ENCODE results near the gene NOTO. TPM values are rescaled to one million over a fixed set of nuclear protein-coding genes. Genes with fewer than 3 reads are reported as not detected.
A peak's percentile ranks its signal among the peaks of the same experiment; 100 is the strongest.

NOTO gene
- polyA plus RNA-seq, 4 donors, result not detected

GRCh38 chr2:73233932-73234832, 31.8 kb downstream of the NOTO start, which contains the start of gene CCT7:
Gene CCT7, plus strand, starts transcription at chr2:73234308. Its CDS starts 71 bp downstream, at chr2:73234379.
- Histone ChIP-seq H3K27me3 (ENCODE audit: control insufficient read depth in 3 of 3, insufficient read depth in 3 of 3, low read length in 3 of 3) (no peaks in the 10 kb centered on the region), H3K4me3 (ENCODE audit: low read depth in 1 of 3, low read length in 3 of 3) (peak within 1 kb of the TSS; percentile 64 to 96 (median 83)), H3K9me3 (ENCODE audit: control insufficient read depth in 2 of 2, insufficient read depth in 1 of 2, low read depth in 1 of 2, low read length in 1 of 2) (no peaks in the 10 kb centered on the region), H3K27ac (ENCODE audit: low read depth in 1 of 3, low read length in 2 of 3) (peak within 1 kb of the TSS; percentile 88 to 96 (median 95)), H3K4me1 (ENCODE audit: control insufficient read depth in 3 of 3, insufficient read depth in 2 of 3, low read depth in 1 of 3, low read length in 2 of 3) (peaks cover 3 to 6% (median 6%) of the 10 kb centered on the region in 3 donors), H3K36me3 (ENCODE audit: control insufficient read depth in 3 of 3, insufficient read depth in 2 of 3, low read depth in 1 of 3, low read length in 3 of 3) (peaks cover 1 to 14% (median 2%) of the 10 kb centered on the region in 3 donors)
- WGBS, 3 donors, result 0% methylated on average over 67 to 69 of the region's 69 CpGs
- peak; percentile 93 to 95 for DNase-seq
- FAIRE-seq, result no peak

GRCh38 chr2:73235315-73236028, 33.1 kb downstream of the NOTO start:
- Histone ChIP-seq H3K27ac (ENCODE audit: low read depth in 1 of 3, low read length in 2 of 3) (no peak overlapping the region), H3K4me1 (ENCODE audit: control insufficient read depth in 3 of 3, insufficient read depth in 2 of 3, low read depth in 1 of 3, low read length in 2 of 3) (peaks cover 3 to 6% (median 6%) of the 10 kb centered on the region in 3 donors), H3K4me3 (ENCODE audit: low read depth in 1 of 3, low read length in 3 of 3) (peak overlapping the region; percentile 64 to 96 (median 83)), H3K9me3 (ENCODE audit: control insufficient read depth in 2 of 2, insufficient read depth in 1 of 2, low read depth in 1 of 2, low read length in 1 of 2) (no peaks in the 10 kb centered on the region), H3K27me3 (ENCODE audit: control insufficient read depth in 3 of 3, insufficient read depth in 3 of 3, low read length in 3 of 3) (no peaks in the 10 kb centered on the region), H3K36me3 (ENCODE audit: control insufficient read depth in 3 of 3, insufficient read depth in 2 of 3, low read depth in 1 of 3, low read length in 3 of 3) (peaks cover 6 to 12% (median 11%) of the 10 kb centered on the region in 3 donors)
- FAIRE-seq (no peak), DNase-seq (no peak)
- WGBS, 3 donors, result 49 to 59% (median 56%) methylated on average over 11 of the region's 11 CpGs

- Histone ChIP-seq H3K9me3 (ENCODE audit: control insufficient read depth in 2 of 2, insufficient read depth in 1 of 2, low read depth in 1 of 2, low read length in 1 of 2) (no peaks in the 10 kb centered on the region), H3K4me1 (ENCODE audit: control insufficient read depth in 3 of 3, insufficient read depth in 2 of 3, low read depth in 1 of 3, low read length in 2 of 3) (peaks cover 3 to 6% (median 6%) of the 10 kb centered on the region in 3 donors)
- 41 to 64% (median 56%) methylated on average over 1 of the region's 1 CpG for WGBS, 3 donors
Measured at GRCh38 chr2:73237168-73237567, 34.8 kb downstream of the NOTO start.

GRCh38 chr2:73238149-73238548, 35.8 kb downstream of the NOTO start:
- no peak overlapping the region for H3K27ac ChIP-seq (ENCODE audit: low read depth in 1 of 3, low read length in 2 of 3)
- H3K4me1 ChIP-seq (ENCODE audit: control insufficient read depth in 3 of 3, insufficient read depth in 2 of 3, low read depth in 1 of 3, low read length in 2 of 3), result peaks cover 2 to 3% (median 2%) of the 10 kb centered on the region in 3 donors
- no peaks in the 10 kb centered on the region for H3K9me3 ChIP-seq (ENCODE audit: control insufficient read depth in 2 of 2, insufficient read depth in 1 of 2, low read depth in 1 of 2, low read length in 1 of 2)
- FAIRE-seq (no peak), DNase-seq (no peak)
- H3K27me3 ChIP-seq (ENCODE audit: control insufficient read depth in 3 of 3, insufficient read depth in 3 of 3, low read length in 3 of 3), result no peaks in the 10 kb centered on the region
- peaks cover 8 to 18% (median 13%) of the 10 kb centered on the region in 3 donors for H3K36me3 ChIP-seq (ENCODE audit: control insufficient read depth in 3 of 3, insufficient read depth in 2 of 3, low read depth in 1 of 3, low read length in 3 of 3)
- 79 to 87% (median 82%) methylated on average over 3 of the region's 3 CpGs for WGBS, 3 donors
- H3K4me3 ChIP-seq (ENCODE audit: low read depth in 1 of 3, low read length in 3 of 3), result no peak overlapping the region

More at GRCh38 chr2:73237168-73237567, 34.8 kb downstream of the NOTO start:
- Histone ChIP-seq H3K27me3 (ENCODE audit: control insufficient read depth in 3 of 3, insufficient read depth in 3 of 3, low read length in 3 of 3) (no peaks in the 10 kb centered on the region), H3K4me3 (ENCODE audit: low read depth in 1 of 3, low read length in 3 of 3) (no peak overlapping the region), H3K27ac (ENCODE audit: low read depth in 1 of 3, low read length in 2 of 3) (no peak overlapping the region), H3K36me3 (ENCODE audit: control insufficient read depth in 3 of 3, insufficient read depth in 2 of 3, low read depth in 1 of 3, low read length in 3 of 3) (peaks cover 8 to 15% (median 11%) of the 10 kb centered on the region in 3 donors)
- no peak for DNase-seq
- FAIRE-seq, result no peak

- no peak for DNase-seq
- no peak for FAIRE-seq
- WGBS, 3 donors, result 87 to 91% (median 88%) methylated on average over 1 of the region's 1 CpG
- no peak overlapping the region for H3K27ac ChIP-seq (ENCODE audit: low read depth in 1 of 3, low read length in 2 of 3)
- H3K4me1 ChIP-seq (ENCODE audit: control insufficient read depth in 3 of 3, insufficient read depth in 2 of 3, low read depth in 1 of 3, low read length in 2 of 3), result peaks cover 2 to 3% (median 2%) of the 10 kb centered on the region in 3 donors
- no peaks in the 10 kb centered on the region for H3K9me3 ChIP-seq (ENCODE audit: control insufficient read depth in 2 of 2, insufficient read depth in 1 of 2, low read depth in 1 of 2, low read length in 1 of 2)
- peaks cover 8 to 20% (median 15%) of the 10 kb centered on the region in 3 donors for H3K36me3 ChIP-seq (ENCODE audit: control insufficient read depth in 3 of 3, insufficient read depth in 2 of 3, low read depth in 1 of 3, low read length in 3 of 3)
- no peaks in the 10 kb centered on the region for H3K27me3 ChIP-seq (ENCODE audit: control insufficient read depth in 3 of 3, insufficient read depth in 3 of 3, low read length in 3 of 3)
- H3K4me3 ChIP-seq (ENCODE audit: low read depth in 1 of 3, low read length in 3 of 3), result no peak overlapping the region
Measured at GRCh38 chr2:73238976-73239375, 36.6 kb downstream of the NOTO start.

- Histone ChIP-seq H3K4me1 (ENCODE audit: control insufficient read depth in 3 of 3, insufficient read depth in 2 of 3, low read depth in 1 of 3, low read length in 2 of 3) (peaks cover 2 to 3% (median 2%) of the 10 kb centered on the region in 3 donors), H3K27ac (ENCODE audit: low read depth in 1 of 3, low read length in 2 of 3) (no peak overlapping the region), H3K27me3 (ENCODE audit: control insufficient read depth in 3 of 3, insufficient read depth in 3 of 3, low read length in 3 of 3) (no peaks in the 10 kb centered on the region), H3K9me3 (ENCODE audit: control insufficient read depth in 2 of 2, insufficient read depth in 1 of 2, low read depth in 1 of 2, low read length in 1 of 2) (no peaks in the 10 kb centered on the region), H3K4me3 (ENCODE audit: low read depth in 1 of 3, low read length in 3 of 3) (no peak overlapping the region), H3K36me3 (ENCODE audit: control insufficient read depth in 3 of 3, insufficient read depth in 2 of 3, low read depth in 1 of 3, low read length in 3 of 3) (peaks cover 11 to 26% (median 22%) of the 10 kb centered on the region in 3 donors)
- 45 to 54% (median 54%) methylated on average over 3 of the region's 3 CpGs for WGBS, 3 donors
- FAIRE-seq (no peak), DNase-seq (no peak)
Measured at GRCh38 chr2:73239776-73240175, 37.4 kb downstream of the NOTO start.

- no peak overlapping the region for H3K4me3 ChIP-seq (ENCODE audit: low read depth in 1 of 3, low read length in 3 of 3)
- no peaks in the 10 kb centered on the region for H3K27me3 ChIP-seq (ENCODE audit: control insufficient read depth in 3 of 3, insufficient read depth in 3 of 3, low read length in 3 of 3)
- no peak for FAIRE-seq
- H3K9me3 ChIP-seq (ENCODE audit: control insufficient read depth in 2 of 2, insufficient read depth in 1 of 2, low read depth in 1 of 2, low read length in 1 of 2), result no peaks in the 10 kb centered on the region
- DNase-seq, result no peak
- H3K36me3 ChIP-seq (ENCODE audit: control insufficient read depth in 3 of 3, insufficient read depth in 2 of 3, low read depth in 1 of 3, low read length in 3 of 3), result peaks cover 30 to 44% (median 40%) of the 10 kb centered on the region in 3 donors
- WGBS, 3 donors, result 40 to 61% (median 44%) methylated on average over 5 of the region's 5 CpGs
- H3K4me1 ChIP-seq (ENCODE audit: control insufficient read depth in 3 of 3, insufficient read depth in 2 of 3, low read depth in 1 of 3, low read length in 2 of 3), result no peaks in the 10 kb centered on the region
- no peak overlapping the region for H3K27ac ChIP-seq (ENCODE audit: low read depth in 1 of 3, low read length in 2 of 3)
Measured at GRCh38 chr2:73243884-73244570, 41.7 kb downstream of the NOTO start.

GRCh38 chr2:73244580-73244979, 42.2 kb downstream of the NOTO start:
- H3K36me3 ChIP-seq (ENCODE audit: control insufficient read depth in 3 of 3, insufficient read depth in 2 of 3, low read depth in 1 of 3, low read length in 3 of 3), result peaks cover 27 to 42% (median 41%) of the 10 kb centered on the region in 3 donors
- DNase-seq (no peak), FAIRE-seq (no peak)
- H3K4me3 ChIP-seq (ENCODE audit: low read depth in 1 of 3, low read length in 3 of 3), result no peak overlapping the region
- H3K4me1 ChIP-seq (ENCODE audit: control insufficient read depth in 3 of 3, insufficient read depth in 2 of 3, low read depth in 1 of 3, low read length in 2 of 3), result no peaks in the 10 kb centered on the region
- no peak overlapping the region for H3K27ac ChIP-seq (ENCODE audit: low read depth in 1 of 3, low read length in 2 of 3)
- 79 to 90% (median 85%) methylated on average over 3 of the region's 3 CpGs for WGBS, 3 donors
- H3K27me3 ChIP-seq (ENCODE audit: control insufficient read depth in 3 of 3, insufficient read depth in 3 of 3, low read length in 3 of 3), result no peaks in the 10 kb centered on the region
- no peaks in the 10 kb centered on the region for H3K9me3 ChIP-seq (ENCODE audit: control insufficient read depth in 2 of 2, insufficient read depth in 1 of 2, low read depth in 1 of 2, low read length in 1 of 2)
